Esophagus muscularis mucosa (tissue), 4 donors: ENCODE measurements around the gene EIF6. TPM values are rescaled to one million over a fixed set of nuclear protein-coding genes. Genes with fewer than 3 reads are reported as not detected.

Source experiments
- DNase-seq: peaks from one replicate; pipeline ENCODE4 v3.0.0-alpha.2; 2017; ENCODE audit errors: extremely low spot score
- H3K27ac ChIP-seq, 4 donors: fragments of 200-600 bp; sonication (generic); replicated peaks in 1 of 4; 1 replicate in 3 of 4; 2 replicates in 1 of 4; pipeline ENCODE4 v1.5.1; 2016 to 2019; ENCODE audit warnings: mild to moderate bottlenecking in 1 of 4
- H3K27me3 ChIP-seq, 4 donors: fragments of 200-600 bp; sonication (generic); one replicate each; pipeline versions ENCODE4 v1.5.1 to v1.6.0; 2016 to 2019
- H3K36me3 ChIP-seq, 4 donors: fragments of 200-600 bp; sonication (generic); one replicate each; pipeline ENCODE4 v1.5.1; 2016 to 2019
- H3K4me1 ChIP-seq, 4 donors: fragments of 200-600 bp; sonication (generic); one replicate each; pipeline ENCODE4 v1.5.1; 2016 to 2019
- H3K4me3 ChIP-seq, 4 donors: fragments of 200-600 bp; sonication (generic); 1 replicate in 2 of 4; 2 replicates in 2 of 4; pipeline ENCODE4 v1.5.1; 2016 to 2019; ENCODE audit warnings: mild to moderate bottlenecking in 4 of 4, moderate library complexity in 1 of 4
- H3K9me3 ChIP-seq, 4 donors: fragments of 200-600 bp; sonication (generic); 1 replicate in 3 of 4; 2 replicates in 1 of 4; pipeline ENCODE4 v1.5.1; 2016 to 2019
- CTCF ChIP-seq, 3 experiments: fragments of 200-600 bp in 2 of 3; fragments of 450-650 bp in 1 of 3; sonication (generic) in 2 of 3; IDR thresholded peaks; one replicate each; pipeline ENCODE4 v1.5.1; 2017 to 2019; ENCODE audit warnings: antibody characterized with exemption in 3 of 3, mild to moderate bottlenecking in 2 of 3, moderate library complexity in 1 of 3
- EP300 ChIP-seq: sonication (generic); formaldehyde crosslinking; IDR thresholded peaks from one replicate; pipeline ENCODE4 v1.6.1; 2017; ENCODE audit warnings: antibody characterized with exemption
- POLR2A ChIP-seq: fragments of 450-650 bp; IDR thresholded peaks from one replicate; pipeline ENCODE4 v1.6.1; 2017; ENCODE audit warnings: antibody characterized with exemption, moderate library complexity, mild to moderate bottlenecking, low read depth
- POLR2AphosphoS5 ChIP-seq, 2 donors: sonication (generic); formaldehyde crosslinking; IDR thresholded peaks; one replicate each; pipeline ENCODE4 v1.6.1; 2017; ENCODE audit warnings: antibody characterized with exemption in 2 of 2
- WGBS: methylation state at CpG from one replicate; pipeline ENCODE4 v1.1.5; 2018; 5-methylcytosine and 5-hydroxymethylcytosine counted together
- intact Hi-C: fragments of 100-400 bp; cut with DNase I; formaldehyde crosslinking; loops from one replicate; pipeline ENCODE4 v1.15.1; 2023
- total RNA-seq, 4 donors: library from RNA; depleted of rRNA; stranded (reverse); fragments of >200 nt; gene quantifications; one replicate each; pipeline versions ENCODE4 v1.1.0 to v1.2.1, GENCODE V29; 2016

Gene EIF6
- total RNA-seq, 4 donors from 2014 or later = 47.8 to 106 (median 85.0) TPM

- TF ChIP-seq CTCF (IDR thresholded peaks at IDR 0.05) = no peak
- TF ChIP-seq EP300 = no peak
- no peak for TF ChIP-seq POLR2AphosphoS5 (IDR thresholded peaks at IDR 0.05)
- TF ChIP-seq POLR2A = no peak
- Histone ChIP-seq H3K27me3 (no peaks in the 10 kb centered on the region), H3K27ac (no peak overlapping the region), H3K4me3 (no peak overlapping the region), H3K36me3 (peaks cover 0 to 17% (median 10%) of the 10 kb centered on the region in 4 donors), H3K9me3 (no peaks in the 10 kb centered on the region), H3K4me1 (peaks cover 17 to 32% (median 28%) of the 10 kb centered on the region in 4 donors)
- 83% methylated on average over 5 of the region's 5 CpGs for WGBS
- DNase-seq = no peak
- intact Hi-C loops = no loop called here
Observed at GRCh38 chr20:35285806-35286076, 1.2 kb upstream of the EIF6 start.

GRCh38 chr20:35284992-35285805 lies 627 bp upstream of the EIF6 start:
- 50% methylated on average over 19 of the region's 19 CpGs for WGBS
- no peaks in the 10 kb centered on the region for H3K9me3 ChIP-seq
- no peaks in the 10 kb centered on the region for H3K27me3 ChIP-seq
- peak overlapping the region; percentile 76 to 86 (median 84) for H3K27ac ChIP-seq
- intact Hi-C loops = no loop called here
- H3K4me3 ChIP-seq = peak overlapping the region; percentile 76 to 82 (median 79)
- DNase-seq = no peak
- H3K4me1 ChIP-seq = peaks cover 17 to 32% (median 28%) of the 10 kb centered on the region in 4 donors
- TF ChIP-seq POLR2AphosphoS5 (IDR thresholded peaks at IDR 0.05) (no peak), EP300 (no peak), POLR2A (no peak), CTCF (IDR thresholded peaks at IDR 0.05) (no peak)
- peaks cover 0 to 23% (median 15%) of the 10 kb centered on the region in 4 donors for H3K36me3 ChIP-seq

GRCh38 chr20:35283441-35284266 lies 918 bp downstream of the EIF6 start:
- TF ChIP-seq CTCF (IDR thresholded peaks at IDR 0.05) (no peak), POLR2A (no peak), POLR2AphosphoS5 (IDR thresholded peaks at IDR 0.05) (no peak), EP300 (no peak)
- DNase-seq = no peak
- peak overlapping the region; percentile 76 to 86 (median 84) for H3K27ac ChIP-seq
- H3K36me3 ChIP-seq = peaks cover 9 to 38% (median 30%) of the 10 kb centered on the region in 4 donors
- H3K4me1 ChIP-seq = peaks cover 17 to 32% (median 30%) of the 10 kb centered on the region in 4 donors
- 33% methylated on average over 15 of the region's 24 CpGs for WGBS
- no peaks in the 10 kb centered on the region for H3K9me3 ChIP-seq
- H3K4me3 ChIP-seq = peak overlapping the region; percentile 76 to 82 (median 79)
- intact Hi-C loops = no loop called here
- no peaks in the 10 kb centered on the region for H3K27me3 ChIP-seq

GRCh38 chr20:35281506-35282101 lies 3.0 kb downstream of the EIF6 start:
- H3K27ac ChIP-seq = no peak overlapping the region
- peaks cover 24 to 46% (median 44%) of the 10 kb centered on the region in 4 donors for H3K4me1 ChIP-seq
- TF ChIP-seq CTCF (IDR thresholded peaks at IDR 0.05) (no peak), POLR2AphosphoS5 (IDR thresholded peaks at IDR 0.05) (no peak), EP300 (no peak), POLR2A (no peak)
- H3K9me3 ChIP-seq = no peaks in the 10 kb centered on the region
- peaks cover 11 to 43% (median 31%) of the 10 kb centered on the region in 4 donors for H3K36me3 ChIP-seq
- no peak overlapping the region for H3K4me3 ChIP-seq
- 95% methylated on average over 10 of the region's 10 CpGs for WGBS
- DNase-seq = no peak
- intact Hi-C loops = no loop called here
- no peaks in the 10 kb centered on the region for H3K27me3 ChIP-seq
